ENCODE measurements around the gene RBCK1. TPM values are rescaled to one million over a fixed set of nuclear protein-coding genes. Genes with fewer than 3 reads are reported as not detected.
"Not testable (repeated sequence)": the region's sequence is repeated elsewhere in the genome, so short reads cannot be mapped to it uniquely, and the experiment has no call there.

RBCK1 gene
- total and polyA plus RNA-seq, 12 donors = 55.2 to 339 (median 128) TPM

DNA sequence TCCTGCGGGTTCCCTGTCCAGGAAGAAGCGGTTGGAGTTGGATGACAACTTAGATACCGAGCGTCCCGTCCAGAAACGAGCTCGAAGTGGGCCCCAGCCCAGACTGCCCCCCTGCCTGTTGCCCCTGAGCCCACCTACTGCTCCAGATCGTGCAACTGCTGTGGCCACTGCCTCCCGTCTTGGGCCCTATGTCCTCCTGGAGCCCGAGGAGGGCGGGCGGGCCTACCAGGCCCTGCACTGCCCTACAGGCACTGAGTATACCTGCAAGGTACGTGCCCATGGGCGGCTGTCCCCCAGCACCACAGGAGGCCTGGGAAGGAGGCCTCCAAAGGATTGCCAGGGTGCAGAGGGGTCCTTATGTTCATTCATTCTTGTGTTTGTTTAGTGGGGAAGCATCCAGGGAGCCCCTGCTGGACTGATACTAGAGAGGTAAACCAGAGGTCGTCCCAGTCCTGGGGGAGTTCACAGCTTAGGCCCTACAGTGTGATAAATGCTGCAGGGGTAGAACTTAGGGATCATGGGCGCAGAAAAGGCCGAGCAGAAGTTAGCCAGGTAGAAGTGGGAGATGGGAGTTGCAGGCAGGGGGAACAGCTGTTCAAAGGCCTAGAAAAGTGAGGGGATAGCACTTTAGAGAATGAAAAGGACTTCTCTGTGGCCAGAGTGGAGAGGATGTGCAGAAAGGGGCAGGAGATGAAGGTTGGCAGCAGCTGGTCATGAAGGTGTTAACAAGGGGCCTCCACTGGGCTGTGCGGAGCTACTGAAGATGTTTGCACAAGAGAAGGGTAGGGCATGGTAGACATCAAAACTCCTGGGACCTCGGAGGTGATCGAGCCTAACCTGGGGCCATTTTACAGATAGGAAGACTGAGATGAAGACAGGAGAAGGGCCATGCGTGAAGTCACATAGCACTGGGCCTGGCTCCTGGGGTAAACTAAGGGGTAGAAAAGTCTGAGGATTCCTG, 19.8 kb upstream of the RBCK1 start:
- H3K9me3 ChIP-seq (replicated peaks in 1 of 3) = no peaks in the 10 kb centered on the region
- WGBS, 4 donors = 88 to 92% (median 90%) methylated on average over 16 to 21 of the region's 21 CpGs
- H3K27me3 ChIP-seq = no peaks in the 10 kb centered on the region
- intact Hi-C loops (cut with DNase I) = no loop called here
- H3K27ac ChIP-seq = no peak overlapping the region
- peaks cover 0 to 22% of the 10 kb centered on the region in 2 donors for H3K36me3 ChIP-seq (replicated peaks in 1 of 2)
- no peaks in the 10 kb centered on the region for H3K4me1 ChIP-seq (replicated peaks in 1 of 2)
- TF ChIP-seq POLR2A (IDR thresholded peaks at IDR 0.05) = no peak
- TF ChIP-seq, protein P1, sequence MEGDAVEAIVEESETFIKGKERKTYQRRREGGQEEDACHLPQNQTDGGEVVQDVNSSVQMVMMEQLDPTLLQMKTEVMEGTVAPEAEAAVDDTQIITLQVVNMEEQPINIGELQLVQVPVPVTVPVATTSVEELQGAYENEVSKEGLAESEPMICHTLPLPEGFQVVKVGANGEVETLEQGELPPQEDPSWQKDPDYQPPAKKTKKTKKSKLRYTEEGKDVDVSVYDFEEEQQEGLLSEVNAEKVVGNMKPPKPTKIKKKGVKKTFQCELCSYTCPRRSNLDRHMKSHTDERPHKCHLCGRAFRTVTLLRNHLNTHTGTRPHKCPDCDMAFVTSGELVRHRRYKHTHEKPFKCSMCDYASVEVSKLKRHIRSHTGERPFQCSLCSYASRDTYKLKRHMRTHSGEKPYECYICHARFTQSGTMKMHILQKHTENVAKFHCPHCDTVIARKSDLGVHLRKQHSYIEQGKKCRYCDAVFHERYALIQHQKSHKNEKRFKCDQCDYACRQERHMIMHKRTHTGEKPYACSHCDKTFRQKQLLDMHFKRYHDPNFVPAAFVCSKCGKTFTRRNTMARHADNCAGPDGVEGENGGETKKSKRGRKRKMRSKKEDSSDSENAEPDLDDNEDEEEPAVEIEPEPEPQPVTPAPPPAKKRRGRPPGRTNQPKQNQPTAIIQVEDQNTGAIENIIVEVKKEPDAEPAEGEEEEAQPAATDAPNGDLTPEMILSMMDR (IDR thresholded peaks at IDR 0.05) = no peak
- no peak for DNase-seq
- H3K4me3 ChIP-seq = no peak overlapping the region

DNA sequence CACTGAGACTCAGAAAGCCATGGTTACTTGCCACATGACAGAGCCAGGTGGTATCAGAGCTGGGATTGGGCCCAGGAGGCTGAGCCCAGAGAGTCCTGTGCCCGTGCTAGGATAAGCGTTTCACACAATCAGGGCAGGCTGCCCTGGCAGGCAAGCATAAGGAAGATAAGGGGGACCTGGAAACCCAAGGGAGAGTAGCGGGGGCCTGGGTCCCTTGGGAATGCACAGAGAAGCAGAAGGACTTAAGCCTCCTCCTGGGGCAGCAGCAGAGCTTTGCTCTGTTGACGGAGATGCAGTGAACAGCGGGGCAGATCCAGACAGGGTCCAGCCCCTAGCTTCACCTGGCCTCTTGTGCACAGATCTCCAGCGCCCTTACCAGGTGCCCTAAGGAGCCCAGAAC, 18.9 kb upstream of the RBCK1 start:
- H3K9me3 ChIP-seq (replicated peaks in 1 of 3) = no peaks in the 10 kb centered on the region
- no peak for DNase-seq
- intact Hi-C loops (cut with DNase I) = no loop called here
- TF ChIP-seq POLR2A (IDR thresholded peaks at IDR 0.05) = no peak
- TF ChIP-seq, protein P1 (IDR thresholded peaks at IDR 0.05) = no peak
- no peak overlapping the region for H3K27ac ChIP-seq
- H3K4me1 ChIP-seq (replicated peaks in 1 of 2) = no peaks in the 10 kb centered on the region
- 86 to 95% (median 90%) methylated on average over 5 to 6 of the region's 6 CpGs for WGBS, 4 donors
- H3K36me3 ChIP-seq (replicated peaks in 1 of 2) = peaks cover 0 to 24% of the 10 kb centered on the region in 2 donors
- no peaks in the 10 kb centered on the region for H3K27me3 ChIP-seq
- no peak overlapping the region for H3K4me3 ChIP-seq

DNA sequence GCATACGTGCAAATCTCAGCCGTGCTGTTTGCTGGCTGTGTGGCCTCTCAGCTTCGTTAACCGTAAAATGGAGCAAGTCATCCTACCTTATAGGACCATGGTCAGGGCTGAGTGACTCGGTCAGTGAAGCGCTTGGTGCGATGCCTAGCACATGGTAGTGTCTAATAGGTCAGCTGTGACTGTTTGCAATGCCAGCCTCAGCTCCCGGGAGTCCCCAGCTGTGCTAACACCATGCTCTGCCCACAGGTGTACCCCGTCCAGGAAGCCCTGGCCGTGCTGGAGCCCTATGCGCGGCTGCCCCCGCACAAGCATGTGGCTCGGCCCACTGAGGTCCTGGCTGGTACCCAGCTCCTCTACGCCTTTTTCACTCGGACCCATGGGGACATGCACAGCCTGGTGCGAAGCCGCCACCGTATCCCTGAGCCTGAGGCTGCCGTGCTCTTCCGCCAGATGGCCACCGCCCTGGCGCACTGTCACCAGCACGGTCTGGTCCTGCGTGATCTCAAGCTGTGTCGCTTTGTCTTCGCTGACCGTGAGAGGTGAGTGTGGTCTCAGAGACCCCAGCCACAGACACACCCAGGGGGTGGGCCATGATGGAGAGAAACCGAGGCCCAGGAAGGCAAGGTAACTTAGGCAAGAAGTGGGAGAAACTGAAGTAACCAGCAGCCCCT, 16.9 kb upstream of the RBCK1 start:
- Histone ChIP-seq H3K4me3 (no peak overlapping the region), H3K4me1 (replicated peaks in 1 of 2) (peaks cover 0 to 1% of the 10 kb centered on the region in 2 donors), H3K27me3 (no peaks in the 10 kb centered on the region), H3K27ac (no peak overlapping the region), H3K9me3 (replicated peaks in 1 of 3) (no peaks in the 10 kb centered on the region), H3K36me3 (replicated peaks in 1 of 2) (peaks cover 0 to 31% of the 10 kb centered on the region in 2 donors)
- intact Hi-C loops (cut with DNase I) = no loop called here
- TF ChIP-seq POLR2A (IDR thresholded peaks at IDR 0.05) = no peak
- TF ChIP-seq, protein P1 (IDR thresholded peaks at IDR 0.05) = no peak
- no peak for DNase-seq
- 94 to 95% (median 94%) methylated on average over 15 to 29 of the region's 29 CpGs for WGBS, 4 donors

DNA sequence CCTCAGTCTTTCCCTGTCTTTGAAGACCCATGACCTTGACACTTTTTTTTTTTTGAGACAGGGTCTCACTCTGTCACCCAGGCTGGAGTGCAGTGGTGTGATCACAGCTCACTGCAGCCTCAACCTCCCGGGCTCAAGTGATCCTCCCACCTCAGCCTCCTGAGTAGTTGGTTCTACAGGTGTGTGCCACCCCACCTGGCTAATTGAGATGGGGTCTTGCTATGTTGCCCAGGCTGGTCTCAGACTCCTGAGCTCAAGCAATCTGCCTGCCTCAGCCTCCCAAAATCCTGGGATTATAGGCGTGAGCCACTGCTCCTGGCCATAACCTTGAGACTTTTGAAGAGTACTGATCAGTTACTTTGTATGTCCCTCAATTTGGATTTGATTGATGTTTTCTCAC, 14.8 kb upstream of the RBCK1 start:
- H3K4me3 ChIP-seq; intact Hi-C loops (cut with DNase I); H3K27me3 ChIP-seq; H3K27ac ChIP-seq; H3K9me3 ChIP-seq (replicated peaks in 1 of 3): not testable (repeated sequence)
- 84 to 97% (median 92%) methylated on average over 2 of the region's 2 CpGs for WGBS, 4 donors
- peaks cover 0 to 13% of the 10 kb centered on the region in 2 donors for H3K4me1 ChIP-seq (replicated peaks in 1 of 2)
- DNase-seq = peak in 1 of 7 donors; percentile 2
- peaks cover 0 to 38% of the 10 kb centered on the region in 2 donors for H3K36me3 ChIP-seq (replicated peaks in 1 of 2)

All from adrenal gland (tissue), 12 donors.